GM12878 (cell line): ENCODE measurements around the gene THUMPD3. TPM values are rescaled to one million over a fixed set of nuclear protein-coding genes. Genes with fewer than 3 reads are reported as not detected.

Source experiments
- ATAC-seq: fragments of 200-7000 bp; cut with Tn5 transposase; 3 replicates; pipeline ENCODE4 v1.9.1; 2020; ENCODE audit warnings: mild to moderate bottlenecking, moderate library complexity
- BruUV-seq: library from RNA; stranded (reverse); fragments of 400-500 nt; replicated peaks from 2 replicates; lab custom pipeline; 2021; lab: Mats Ljungman, UMichigan
- CTCF ChIA-PET: fragments of 300-600 bp; sonication (Branson Sonifier 250); formaldehyde crosslinking; extraction: SDS; loops from one replicate; lab custom pipeline; 2021; ENCODE audit warnings: inconsistent platforms; lab: Yijun Ruan, JAX
- POLR2A ChIA-PET: fragments of 350-600 bp; formaldehyde crosslinking; extraction: SDS; loops from one replicate; lab custom pipeline; 2021; ENCODE audit warnings: inconsistent platforms; lab: Charles Lee
- RAD21 ChIA-PET: fragments of 300-600 bp; sonication (Branson Sonifier 250); formaldehyde crosslinking; loops from one replicate; lab custom pipeline; 2023; ENCODE audit warnings: antibody characterized with exemption; ENCODE audit not compliant: unreplicated experiment; lab: Charles Lee
- SMC1A ChIA-PET: fragments of 300-600 bp; sonication (Branson Sonifier 250); formaldehyde crosslinking; loops from one replicate; lab custom pipeline; 2023; ENCODE audit not compliant: unreplicated experiment, uncharacterized antibody; lab: Charles Lee
- DNase-seq: peaks from one replicate; pipeline ENCODE4 v3.0.0-alpha.2; 2011; ENCODE audit warnings: low read depth, low spot score
- FAIRE-seq: peaks from 3 replicates; lab custom pipeline; 2011; peaks lifted over from hg19 to GRCh38; lab: Jason Lieb, UNC
- H2AFZ ChIP-seq: 2 replicates; pipeline ENCODE4 v1.6.0; 2011; ENCODE audit warnings: low read depth, low read length, control low read depth; ENCODE audit not compliant: control insufficient read depth
- H3K27ac ChIP-seq: 2 replicates; pipeline ENCODE4 v1.5.1; 2011; ENCODE audit warnings: control low read depth; ENCODE audit not compliant: control insufficient read depth, insufficient read depth
- H3K27me3 ChIP-seq, 2 experiments: replicated peaks in 1 of 2; 2 replicates each; pipeline versions ENCODE4 v1.6.0 to v1.6.1; 2011; ENCODE audit warnings: low read length in 1 of 2; ENCODE audit not compliant: control insufficient read depth in 2 of 2, insufficient read depth in 2 of 2
- H3K36me3 ChIP-seq, 2 experiments: 2 replicates each; pipeline ENCODE4 v1.5.1; 2011; ENCODE audit warnings: low read length in 1 of 2; ENCODE audit not compliant: control insufficient read depth in 2 of 2, insufficient read depth in 2 of 2
- H3K4me1 ChIP-seq: 2 replicates; pipeline ENCODE4 v1.6.1; 2011; ENCODE audit warnings: mild to moderate bottlenecking, low read length, moderate library complexity, mixed read lengths; ENCODE audit not compliant: control insufficient read depth, insufficient read depth
- H3K4me2 ChIP-seq: 2 replicates; pipeline ENCODE4 v1.6.0; 2011; ENCODE audit warnings: control low read depth; ENCODE audit not compliant: control insufficient read depth, insufficient read depth
- H3K4me3 ChIP-seq: fragments of 200-600 bp; sonication (generic); 2 replicates; pipeline ENCODE4 v1.5.1; 2016
- H3K79me2 ChIP-seq: 2 replicates; pipeline ENCODE4 v1.6.0; 2011; ENCODE audit warnings: low read length; ENCODE audit not compliant: control insufficient read depth, insufficient read depth
- H3K9ac ChIP-seq: 2 replicates; pipeline ENCODE4 v1.8.0; 2011; ENCODE audit warnings: low read length, control low read depth, mixed read lengths; ENCODE audit not compliant: control insufficient read depth, insufficient read depth
- H3K9me3 ChIP-seq: replicated peaks from 3 replicates; pipeline ENCODE4 v1.5.1; 2011; ENCODE audit warnings: mild to moderate bottlenecking, low read length; ENCODE audit not compliant: control insufficient read depth, insufficient read depth
- H4K20me1 ChIP-seq: 2 replicates; pipeline ENCODE4 v1.6.0; 2011; ENCODE audit not compliant: control insufficient read depth, insufficient read depth
- SIX5 ChIP-seq: IDR thresholded peaks from 2 replicates; pipeline ENCODE4 v1.6.1; 2011; ENCODE audit warnings: mild to moderate bottlenecking, low read depth, low read length, moderate library complexity; ENCODE audit not compliant: severe bottlenecking
- SRF ChIP-seq, 2 experiments: IDR thresholded peaks; 2 replicates each; pipeline ENCODE4 v1.6.1; 2011; ENCODE audit warnings: low read depth in 2 of 2, low read length in 2 of 2, mild to moderate bottlenecking in 1 of 2, moderate library complexity in 1 of 2
- ZBTB40 ChIP-seq: fragments of 450-650 bp; IDR thresholded peaks from 2 replicates; pipeline ENCODE4 v1.6.1; 2016; ENCODE audit warnings: mild to moderate bottlenecking, moderate library complexity, borderline replicate concordance
- ZNF217 ChIP-seq: fragments of 450-650 bp; IDR thresholded peaks from 2 replicates; pipeline ENCODE4 v1.6.1; 2017; ENCODE audit warnings: antibody characterized with exemption, mild to moderate bottlenecking
- WGBS: methylation state at CpG from one replicate; pipeline ENCODE4 v1.1.6; 2016; ENCODE audit warnings: low lambda C conversion rate; ENCODE audit not compliant: insufficient replicate concordance, insufficient coverage; ENCODE audit errors: missing lambda C conversion rate; 5-methylcytosine and 5-hydroxymethylcytosine counted together
- in situ Hi-C: fragments of 300-500 bp; cut with MboI; formaldehyde crosslinking; loops from 9 replicates; pipeline ENCODE4 v1.14.3; 2018; ENCODE audit warnings: mixed read lengths
- intact Hi-C: fragments of 100-400 bp; cut with micrococcal nuclease; formaldehyde crosslinking; loops from one replicate; pipeline ENCODE4 v1.14.2; 2022; ENCODE audit not compliant: unreplicated experiment
- polyA plus RNA-seq, 11 experiments: library from polyadenylated mRNA; depleted of rRNA in 4 of 11; unstranded in 6 of 11; stranded (reverse) in 5 of 11; fragments of >200 nt; fragmentation: Nextera tagmentation in 4 of 11; fragmentation: Illumina TruSeq in 1 of 11; extraction: Ambion mirVana in 4 of 11; extraction: Trizol in 1 of 11; gene quantifications; 1 replicate in 1 of 11; 2 replicates in 10 of 11; pipeline versions ENCODE4 v1.2.1 to v1.2.3, GENCODE V29; 2011 to 2016; ENCODE audit warnings: inconsistent platforms in 2 of 11, missing spikeins in 2 of 11, low read depth in 1 of 11
- total RNA-seq, 4 experiments: library from RNA; depleted of rRNA in 3 of 4; stranded (reverse); fragments of >200 nt in 3 of 4; fragmentation: Illumina TruSeq in 1 of 4; extraction: Trizol in 1 of 4; gene quantifications; 2 replicates each; pipeline versions ENCODE4 v1.2.1 to v1.2.3, GENCODE V29; 2013 to 2021

Gene THUMPD3
- total and polyA plus RNA-seq, 10 of the 15 experiments (the other 5 are each of a cell fraction or from before 2014, with no cell fraction given), result 28.7 to 47.4 (median 41.8) TPM

DNA sequence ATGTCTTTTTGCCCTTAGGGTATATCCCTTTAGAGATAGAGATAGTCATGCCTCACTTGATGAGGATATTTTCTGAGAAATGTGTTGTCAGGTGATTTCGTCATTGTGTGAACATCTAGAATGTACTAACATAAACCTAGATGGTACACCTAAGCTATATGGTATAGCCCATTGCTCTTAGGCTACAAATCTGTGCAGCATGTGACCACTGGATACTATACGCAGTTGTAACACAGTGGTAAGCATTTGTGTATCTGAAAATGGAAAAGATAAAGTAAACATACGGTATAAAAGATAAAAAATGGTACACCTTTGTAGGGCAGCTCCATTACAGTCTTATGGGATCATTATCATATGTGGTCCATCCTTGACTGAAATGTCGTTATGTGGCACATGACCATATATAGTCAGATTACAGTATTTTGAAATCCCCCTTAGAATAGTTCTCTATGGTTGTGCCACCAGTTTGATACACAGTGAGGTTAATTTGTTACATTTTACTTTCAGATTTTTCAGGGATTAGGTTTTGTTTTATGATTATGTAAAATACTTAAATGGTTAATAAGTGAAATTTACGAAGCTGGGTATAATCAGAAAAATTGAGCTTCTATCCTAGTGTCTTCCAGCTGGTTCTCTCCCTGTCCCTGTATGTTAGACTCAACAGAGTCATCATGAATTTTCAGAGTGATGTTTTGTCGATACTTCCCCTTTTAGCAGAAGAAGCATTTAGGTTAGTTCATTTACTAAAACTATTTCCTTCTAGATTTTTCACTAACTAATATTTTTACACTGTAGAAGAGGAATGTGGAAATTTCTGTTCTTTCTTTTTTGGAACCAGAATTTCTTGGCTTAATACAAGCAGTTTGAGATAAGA is 47.4 kb downstream of the THUMPD3 start:
- intact Hi-C loops, result no loop called here
- DNase-seq (no peak), FAIRE-seq (no peak), ATAC-seq (peak; percentile 70)
- H3K9ac ChIP-seq, result no peak overlapping the region
- 59% methylated on average over 6 of the region's 6 CpGs for WGBS
- no peak overlapping the region for H2AFZ ChIP-seq
- H3K79me2 ChIP-seq, result peaks cover 98% of the 10 kb centered on the region
- ChIA-PET CTCF (interaction anchor here (0.6 to 2.1 kb wide), 7 partner anchors 8 to 200 kb away, joined by 3 to 8 read pairs (median 3); no protein-coding TSS in a partner anchor), SMC1A (interaction anchor here (0.8 to 1.7 kb wide), 7 partner anchors 8 to 48 kb away, joined by 3 to 12 read pairs (median 4); partner anchors contain the start of gene THUMPD3), RAD21 (interaction anchor here (0.7 to 1.3 kb wide), 4 partner anchors 10 to 83 kb away, joined by 3 to 5 read pairs (median 4); partner anchors contain the start of gene THUMPD3), POLR2A (interaction anchor here (0.7 to 2.8 kb wide), 3 partner anchors 11 to 33 kb away, joined by 3 to 18 read pairs (median 9); partner anchors contain the start of gene SETD5)
- H3K27ac ChIP-seq, result no peak overlapping the region
- TF ChIP-seq SRF (IDR thresholded peaks at IDR 0.05; ENCODE audit: low read depth in 2 of 2, low read length in 2 of 2) (peak in 1 of 2 experiments; percentile 64; a peak in 1 of 4 replicates), ZBTB40 (no peak), ZNF217 (no peak), SIX5 (no peak)
- peaks cover 4% of the 10 kb centered on the region; the same call in 1 of the 2 replicates for H3K4me1 ChIP-seq
- in situ Hi-C loops, result no loop called here
- H3K4me3 ChIP-seq, result no peak overlapping the region
- H3K9me3 ChIP-seq, result no peaks in the 10 kb centered on the region; the same call in 2 of the 3 replicates
- peak overlapping the region; percentile 39 for H3K4me2 ChIP-seq
- H4K20me1 ChIP-seq, result peaks cover 5% of the 10 kb centered on the region
- H3K27me3 ChIP-seq, result no peaks in the 10 kb centered on the region
- H3K36me3 ChIP-seq, result peaks cover 0 to 8% of the 10 kb centered on the region in 2 experiments; a peak in 2 of 4 replicates
- no TSS peak for BruUV-seq
